ENCODE data around the gene ARMC7.
"Not testable (repeated sequence)": the region's sequence is repeated elsewhere in the genome, so short reads cannot be mapped to it uniquely, and the experiment has no call there.

Gene ARMC7

DNA sequence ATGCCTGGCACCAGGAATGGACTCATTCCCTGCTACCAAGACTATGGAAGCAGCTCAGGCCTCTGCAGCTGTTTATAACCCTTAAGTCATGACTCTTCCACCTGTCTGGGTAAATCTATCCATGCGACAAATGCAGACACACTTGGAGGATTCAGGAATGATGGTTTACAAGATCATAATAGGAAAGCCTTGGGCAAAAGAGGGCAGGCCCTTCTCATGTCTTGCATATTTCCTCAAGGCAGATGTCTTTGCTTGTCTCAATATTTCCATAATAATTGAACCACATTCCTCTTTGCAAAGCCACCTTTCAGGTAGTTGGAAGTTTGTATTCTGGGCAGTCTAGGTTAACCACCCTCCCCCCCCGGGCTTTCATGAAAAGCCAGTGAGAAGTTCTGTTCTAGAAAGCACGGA lies 45.4 kb downstream of the ARMC7 start:
- DNase-seq = peak; percentile 33

- DNase-seq = not testable (repeated sequence)
Observed at GRCh38 chr17:75158480-75158879, 48.7 kb downstream of the ARMC7 start.

- DNase-seq = no peak
Observed at GRCh38 chr17:75159196-75160031, 49.6 kb downstream of the ARMC7 start.

DNA sequence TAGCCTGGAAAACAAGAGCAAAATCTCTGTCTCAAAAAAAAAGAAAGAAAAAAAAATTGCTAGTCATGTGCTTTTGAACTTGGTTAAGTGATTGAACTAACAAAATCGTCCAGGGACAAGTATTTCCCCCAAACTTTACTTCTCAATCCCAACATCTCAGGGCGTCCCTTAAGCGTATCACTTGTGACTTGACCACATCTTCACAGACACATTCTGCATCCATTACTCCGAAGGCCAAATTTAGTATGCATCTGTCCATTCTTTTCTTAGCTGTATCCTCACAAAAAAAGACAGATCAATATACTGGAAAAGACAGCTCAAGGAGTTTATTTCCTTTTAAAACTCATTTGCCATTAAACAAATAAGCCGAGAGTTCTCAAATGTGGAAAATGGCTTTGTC lies 50.4 kb downstream of the ARMC7 start:
- no peak for DNase-seq

DNA sequence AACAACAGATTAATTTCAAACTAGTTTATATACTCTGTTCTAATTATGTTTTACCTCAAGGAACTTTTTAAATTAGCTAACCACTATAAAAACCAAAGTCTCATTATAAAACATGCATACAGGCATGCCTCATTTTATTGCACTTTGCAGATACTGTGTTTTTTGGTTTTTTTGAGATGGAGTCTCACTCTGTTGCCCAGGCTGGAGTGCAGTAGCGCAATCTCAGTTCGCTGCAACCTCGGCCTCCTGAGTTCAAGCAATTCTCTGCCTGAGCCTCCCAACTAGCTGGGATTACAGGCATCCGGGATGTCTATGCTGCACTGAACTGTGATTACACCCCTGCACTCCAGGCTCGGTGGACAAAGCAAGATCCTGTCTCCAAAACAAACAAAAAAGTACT lies 53.3 kb downstream of the ARMC7 start:
- DNase-seq = no peak

DNA sequence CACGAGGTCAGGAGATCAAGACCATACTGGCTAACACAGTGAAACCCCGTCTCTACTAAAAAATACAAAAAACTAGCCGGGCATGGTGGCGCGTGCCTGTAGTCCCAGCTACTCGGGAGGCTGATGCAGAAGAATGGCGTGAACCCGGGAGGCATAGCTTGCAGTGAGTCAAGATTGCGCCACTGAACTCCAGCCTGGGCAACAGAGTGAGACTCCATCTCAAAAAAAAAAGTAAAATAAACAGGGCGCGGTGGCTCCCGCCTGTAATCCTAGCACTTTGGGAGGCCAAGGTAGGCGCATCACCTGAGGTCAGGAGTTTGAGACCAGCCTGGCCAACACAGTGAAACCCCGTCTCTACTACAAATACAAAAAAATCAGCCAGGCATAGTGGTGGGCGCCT lies 54.8 kb downstream of the ARMC7 start:
- DNase-seq = not testable (repeated sequence)

DNA sequence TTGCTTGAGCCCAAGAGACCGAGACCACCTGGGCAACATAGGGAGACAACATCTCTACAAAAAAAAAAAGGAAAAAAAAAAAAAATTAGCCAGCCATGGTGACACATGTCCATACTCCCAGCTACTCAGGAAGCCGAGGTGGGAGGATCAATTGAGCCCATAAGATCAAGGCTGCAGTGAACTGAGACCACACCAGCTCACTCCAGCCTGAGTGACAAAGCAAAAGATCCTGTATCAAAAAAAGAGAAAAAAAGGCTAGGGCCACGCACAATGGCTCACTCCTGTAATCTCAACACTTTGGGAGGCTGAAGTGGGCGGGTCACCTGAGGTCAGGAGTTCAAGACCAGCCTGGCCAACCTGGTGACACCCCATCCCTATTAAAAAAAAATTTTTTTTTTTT lies 59.2 kb downstream of the ARMC7 start:
- no peak for DNase-seq

DNA sequence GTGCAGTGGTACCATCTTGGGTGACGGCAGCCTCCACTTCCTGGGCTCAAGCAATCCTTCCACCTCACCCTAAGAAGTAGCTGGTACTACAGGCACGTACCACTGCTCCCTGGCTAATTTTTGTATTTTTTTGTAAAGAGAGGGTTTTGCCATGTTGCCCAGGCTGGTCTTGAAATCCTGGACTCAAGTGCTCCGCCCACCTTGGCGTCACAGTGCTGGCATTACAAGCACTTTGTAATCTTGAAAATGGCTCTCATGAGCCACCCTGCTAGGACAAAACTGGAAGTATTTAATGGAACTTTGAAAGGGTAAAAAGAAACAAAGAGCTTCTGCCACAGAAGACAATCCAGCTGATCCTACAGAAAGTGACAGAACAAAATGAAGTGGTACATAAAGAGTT lies 63.8 kb downstream of the ARMC7 start:
- no peak for DNase-seq

- no peak for DNase-seq
Observed at GRCh38 chr17:75174996-75175395, 65.2 kb downstream of the ARMC7 start.

DNA sequence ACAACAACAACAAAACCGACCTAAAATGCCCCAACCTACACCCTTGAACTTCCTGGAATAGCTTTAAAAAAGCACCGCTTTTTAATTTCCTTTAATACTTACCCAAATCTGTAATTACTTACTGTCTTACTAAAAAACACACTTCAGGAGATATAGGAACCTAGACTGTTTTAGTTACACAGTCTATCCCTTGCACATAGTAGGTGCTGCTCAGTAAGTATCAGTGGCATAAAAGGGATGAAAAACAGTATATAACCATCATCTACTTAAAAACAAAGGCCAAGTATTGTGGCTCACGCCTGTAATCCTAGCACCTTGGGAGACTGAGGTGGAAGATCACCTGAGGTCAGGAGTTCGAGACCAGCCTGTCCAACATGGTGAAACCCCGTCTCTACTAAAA lies 66.9 kb downstream of the ARMC7 start:
- no peak for DNase-seq

- no peak for DNase-seq
Observed at GRCh38 chr17:75178453-75178852, 68.7 kb downstream of the ARMC7 start.
